Gastrocnemius medialis (tissue), 4 donors: ENCODE data around the gene TMEM125.

Experiments
- CTCF ChIP-seq, 5 experiments: fragments of 450-650 bp in 3 of 5; fragments of 200-600 bp in 2 of 5; sonication (generic) in 2 of 5; IDR thresholded peaks in 4 of 5; conservative IDR thresholded peaks in 1 of 5; 1 replicate in 4 of 5; 2 replicates in 1 of 5; pipeline ENCODE4 v1.5.1; 2016 to 2019; ENCODE audit warnings: antibody characterized with exemption in 5 of 5, mild to moderate bottlenecking in 3 of 5, moderate library complexity in 3 of 5
- POLR2A ChIP-seq, 2 donors: fragments of 450-650 bp; IDR thresholded peaks; one replicate each; pipeline ENCODE4 v1.6.1; 2017; ENCODE audit warnings: antibody characterized with exemption in 2 of 2, mild to moderate bottlenecking in 2 of 2, moderate library complexity in 2 of 2

GRCh38 chr1:43221797-43222196 lies 48.0 kb upstream of the TMEM125 start:
- TF ChIP-seq POLR2A (IDR thresholded peaks at IDR 0.05), result no peak
- no peak for TF ChIP-seq CTCF (IDR thresholded peaks at IDR 0.05 in 4 of 5, conservative IDR thresholded peaks at IDR 0.05 in 1 of 5)
